GM21381 (cell line): ENCODE measurements around the gene UNC5C.
A peak's percentile ranks its signal among the peaks of the same experiment; 100 is the strongest.

Experiments used
- ATAC-seq: cut with Tn5 transposase; IDR thresholded peaks from one replicate; pipeline ENCODE4 v1.9.1; 2021; ENCODE audit warnings: mild to moderate bottlenecking, moderate library complexity; ENCODE audit not compliant: unreplicated experiment

The UNC5C gene

DNA sequence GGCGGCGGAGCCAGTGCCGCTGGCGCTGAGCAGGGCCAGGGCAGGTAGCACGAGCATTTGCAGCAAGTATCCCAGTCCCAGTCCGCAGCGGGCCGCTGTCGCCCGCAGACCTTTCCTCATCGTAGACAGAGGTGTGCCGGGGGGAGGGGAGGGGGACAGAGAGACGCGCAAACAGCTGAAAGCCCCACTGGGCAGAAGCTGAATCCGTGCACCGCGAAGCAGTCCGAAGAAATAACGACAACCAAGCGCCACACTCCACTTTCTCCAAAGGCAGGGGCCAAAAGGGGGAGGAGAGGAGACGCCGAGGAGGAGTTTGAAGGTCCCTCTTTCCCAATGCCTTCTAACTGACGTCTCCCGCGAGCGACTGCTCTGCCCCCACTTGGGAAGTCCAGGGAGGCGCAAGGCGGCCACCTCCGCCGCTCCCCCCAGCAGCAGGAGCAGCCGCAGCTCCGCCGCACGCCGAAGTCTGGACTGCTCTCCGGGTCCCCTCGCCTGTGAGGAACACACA lies at the start of gene UNC5C:
Gene UNC5C (minus strand): TSS at position 236 of the 508 bp plus-strand sequence.
- peak; percentile 5 for ATAC-seq

DNA sequence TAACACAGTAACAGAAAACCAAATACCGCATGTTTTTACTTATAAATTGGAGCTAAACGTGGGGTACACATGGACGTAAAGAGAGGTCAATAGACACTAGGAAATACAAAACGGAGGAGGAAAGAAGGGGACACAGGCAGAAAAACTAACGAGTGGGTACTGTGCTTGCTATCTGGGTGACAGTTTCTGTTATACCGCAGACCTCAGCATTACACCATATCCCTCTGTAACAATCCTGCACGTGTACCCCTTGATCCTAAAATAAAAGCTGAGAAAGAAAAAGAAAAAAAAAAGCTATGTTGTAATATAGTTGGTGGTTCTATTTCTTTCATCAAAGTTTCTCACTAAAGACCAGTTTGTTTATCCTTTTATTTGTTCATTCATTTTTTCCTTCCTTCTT lies 47.9 kb upstream of the UNC5C start:
- ATAC-seq = no peak

DNA sequence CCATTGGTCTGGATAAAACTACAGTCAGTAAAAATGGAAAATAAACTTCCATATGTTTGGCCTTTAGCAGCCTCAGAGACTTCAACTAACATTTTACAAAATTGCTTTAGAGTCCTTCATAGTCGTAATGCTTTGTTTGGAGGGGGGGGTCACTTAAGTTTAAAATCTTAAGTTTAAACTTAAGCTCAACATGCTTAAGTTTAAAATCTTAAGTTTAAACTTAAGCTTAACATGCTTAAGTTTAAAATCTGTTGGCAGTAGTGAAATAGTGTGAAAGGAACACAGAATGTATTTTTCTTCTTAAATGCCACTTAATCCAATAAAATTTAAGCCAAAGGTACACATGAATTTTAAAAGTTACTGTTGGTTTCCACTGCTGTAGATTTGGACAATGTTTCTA lies 45.9 kb upstream of the UNC5C start:
- no peak for ATAC-seq

DNA sequence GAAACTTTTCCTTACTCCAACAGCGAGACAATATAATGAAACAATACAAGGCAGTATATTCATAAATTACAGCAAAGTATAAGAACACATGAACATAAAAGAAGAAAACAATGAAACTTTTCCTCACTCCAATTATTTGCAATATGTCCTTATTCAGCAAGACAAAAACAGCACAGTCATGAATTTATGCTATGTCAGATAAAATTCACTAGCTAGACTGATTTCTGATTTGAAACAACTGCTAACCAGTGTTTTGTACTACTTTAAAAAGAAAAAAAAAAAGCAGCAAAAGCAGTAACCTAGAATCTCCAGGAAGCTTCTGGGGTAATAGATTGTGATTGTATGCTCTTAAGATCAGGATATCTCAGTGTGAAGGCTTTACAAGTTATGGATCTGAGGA lies 45.2 kb upstream of the UNC5C start:
- ATAC-seq = no peak

DNA sequence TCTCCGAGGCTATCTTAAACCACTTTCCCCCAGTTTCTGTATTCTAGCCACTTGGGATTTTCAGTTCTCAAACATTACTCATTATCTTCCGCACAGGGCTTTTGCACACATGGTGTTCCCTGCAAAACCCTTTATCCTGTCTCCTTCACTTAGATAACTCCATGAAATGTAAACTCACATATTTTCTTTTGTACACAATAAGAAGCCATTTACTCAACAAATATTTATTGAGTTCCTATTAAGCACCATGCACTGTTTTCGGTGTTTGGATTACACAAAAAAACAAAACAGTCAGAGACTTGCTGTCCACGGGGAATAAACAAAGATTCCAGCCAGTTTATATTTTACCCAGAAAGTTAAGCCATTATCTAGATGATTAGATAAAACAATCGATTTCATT lies 42.5 kb upstream of the UNC5C start:
- ATAC-seq = no peak

DNA sequence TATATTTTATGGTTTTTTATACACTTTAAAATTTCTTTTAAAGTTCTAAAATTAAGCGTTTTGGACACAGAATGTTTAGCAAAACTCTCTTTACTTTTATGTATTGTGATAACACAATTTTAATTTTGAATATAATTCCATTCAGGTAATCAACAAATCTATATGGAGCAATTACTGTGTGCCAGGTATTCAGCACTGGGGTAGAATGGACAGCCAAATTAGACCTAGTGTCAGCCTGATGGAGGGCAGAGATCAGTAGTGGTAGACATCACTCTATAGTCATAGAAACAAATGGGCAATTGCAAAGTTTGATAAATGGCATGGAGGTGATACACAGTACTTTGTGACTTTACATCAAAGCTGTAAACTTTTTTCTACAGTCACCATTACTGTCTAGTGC lies 41.8 kb upstream of the UNC5C start:
- no peak for ATAC-seq

DNA sequence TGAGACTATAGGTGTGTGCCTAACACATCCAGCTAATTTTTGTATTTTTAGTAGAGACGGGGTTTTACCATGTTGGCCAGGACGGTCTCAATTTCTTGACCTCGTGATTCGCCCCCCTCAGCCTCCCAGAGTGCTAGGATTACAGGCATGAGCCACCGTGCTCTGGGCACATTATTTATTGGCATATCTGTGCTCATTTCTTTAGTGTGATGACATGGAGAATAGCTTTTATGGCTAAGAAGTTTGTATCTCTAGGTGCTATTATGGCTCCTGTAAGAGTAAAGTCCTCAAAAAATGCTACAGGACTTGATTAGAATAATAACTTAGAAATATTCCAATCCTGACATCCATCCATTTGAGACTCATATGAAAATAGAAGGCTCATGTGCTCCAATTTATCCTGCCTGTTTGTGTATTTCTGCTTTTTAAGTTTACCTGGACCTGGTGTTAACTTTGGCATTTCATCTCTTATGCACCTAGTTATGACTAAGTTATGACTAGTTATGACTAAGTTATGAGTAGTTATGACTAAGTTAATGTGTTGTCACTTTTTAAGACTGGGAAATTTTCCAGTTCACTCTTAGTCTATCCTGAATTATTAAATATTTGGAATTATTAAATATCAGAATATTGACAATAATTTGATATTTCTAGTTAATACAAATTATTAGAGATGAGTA lies 36.4 kb upstream of the UNC5C start:
- ATAC-seq = no peak

DNA sequence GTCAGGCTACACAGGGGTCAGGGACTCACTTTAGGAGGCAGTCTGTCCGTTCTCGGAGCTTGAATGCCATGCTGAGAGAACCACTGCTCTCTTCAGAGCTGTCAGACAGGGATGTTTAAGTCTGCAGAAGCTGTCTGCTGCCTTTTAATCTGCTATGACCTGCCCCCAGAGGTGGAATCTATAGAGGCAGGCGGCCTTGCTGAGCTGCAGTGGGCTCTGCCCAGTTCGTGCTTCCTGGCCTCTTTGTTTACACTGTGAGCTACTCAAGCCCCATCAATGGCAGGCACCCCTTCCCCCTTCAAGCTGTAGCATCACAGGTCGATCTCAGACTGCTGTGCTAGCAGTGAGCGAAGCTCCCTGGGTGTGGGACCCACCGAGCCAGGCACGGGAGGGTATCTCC lies 31.5 kb upstream of the UNC5C start:
- ATAC-seq = no peak

DNA sequence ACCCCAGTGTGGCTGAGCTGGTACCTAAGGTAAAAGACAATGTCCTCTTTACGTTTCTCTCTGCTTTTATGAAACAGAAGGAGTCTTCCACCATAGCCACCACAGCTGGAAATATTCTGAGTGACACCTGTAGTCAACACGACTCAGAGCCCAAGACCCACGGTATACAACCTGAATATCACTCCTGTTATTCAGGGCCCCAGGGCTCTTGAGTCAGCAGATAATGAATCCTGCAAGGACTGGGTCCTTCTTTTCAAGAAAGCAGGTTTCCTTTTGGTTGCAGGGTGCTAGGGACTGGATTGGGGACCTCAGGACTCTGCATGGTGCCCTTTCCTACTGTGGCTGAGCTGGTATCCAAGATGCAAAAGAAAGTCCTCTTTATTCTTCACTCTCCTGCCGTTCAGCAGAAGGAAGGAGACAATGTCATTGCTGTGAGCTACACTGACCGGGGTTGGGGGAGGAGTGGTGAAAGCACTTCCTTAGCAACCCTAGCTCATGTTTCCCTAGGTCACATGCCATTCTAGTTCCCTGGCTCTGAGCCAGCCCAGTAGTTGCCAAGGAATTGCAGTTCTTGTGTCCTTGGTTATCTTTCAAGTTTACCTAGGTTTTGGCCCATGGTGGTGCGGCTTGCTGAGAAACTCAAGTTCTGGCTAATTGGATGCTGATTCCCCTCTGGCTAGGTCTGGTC lies 23.7 kb upstream of the UNC5C start:
- no peak for ATAC-seq

DNA sequence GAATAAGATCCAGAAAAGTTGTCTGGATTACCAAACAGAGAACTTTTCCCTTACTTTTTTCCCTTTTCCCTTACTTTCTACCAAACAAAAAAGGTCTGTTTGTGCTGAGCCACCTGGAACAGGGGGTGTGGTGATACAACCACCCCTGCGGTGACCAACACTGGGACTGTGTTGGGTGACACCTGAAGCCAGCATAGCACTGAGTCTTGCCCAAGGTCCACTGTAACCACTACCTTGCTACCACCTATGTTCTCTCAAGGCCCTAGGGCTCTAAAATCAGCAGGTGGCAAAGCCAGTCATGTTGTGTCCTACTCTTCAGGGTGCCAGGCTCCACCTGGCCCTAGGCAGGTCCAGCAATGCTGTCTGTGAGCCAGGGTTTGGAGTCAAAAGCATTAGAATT lies 22.8 kb upstream of the UNC5C start:
- ATAC-seq = no peak

DNA sequence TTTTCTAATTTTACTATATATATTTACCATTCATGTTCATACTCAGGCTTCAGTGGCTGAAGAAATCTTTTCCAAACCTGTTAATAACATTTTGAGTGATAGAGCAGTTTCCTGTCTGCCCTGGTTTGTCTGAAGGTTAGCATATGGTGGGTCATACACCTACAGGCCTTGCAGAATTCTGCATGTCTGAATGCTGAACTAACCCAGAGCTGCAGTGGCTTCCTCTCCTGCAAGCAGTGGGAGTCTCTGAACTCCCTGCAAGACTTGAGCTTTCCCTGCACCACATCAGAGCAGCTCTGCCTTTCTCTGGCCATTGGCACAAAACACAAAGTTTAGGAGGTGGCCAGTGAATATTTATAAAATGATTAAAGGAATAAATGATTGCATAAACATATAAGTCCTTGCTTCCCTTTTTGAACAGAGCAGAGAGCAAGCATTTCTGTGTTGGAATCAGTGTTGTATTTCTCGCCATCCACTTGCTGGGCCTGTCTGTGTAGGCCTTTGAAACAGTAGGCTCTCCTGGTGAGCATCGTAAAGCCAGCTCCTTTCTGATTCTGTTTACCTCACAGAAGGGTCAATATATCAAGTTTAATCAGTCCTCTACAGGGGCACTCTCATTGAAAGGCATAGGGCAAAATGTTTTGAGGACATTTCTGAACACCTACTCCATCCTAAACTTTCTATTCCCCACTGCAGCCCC lies 15.0 kb upstream of the UNC5C start:
- ATAC-seq = no peak

DNA sequence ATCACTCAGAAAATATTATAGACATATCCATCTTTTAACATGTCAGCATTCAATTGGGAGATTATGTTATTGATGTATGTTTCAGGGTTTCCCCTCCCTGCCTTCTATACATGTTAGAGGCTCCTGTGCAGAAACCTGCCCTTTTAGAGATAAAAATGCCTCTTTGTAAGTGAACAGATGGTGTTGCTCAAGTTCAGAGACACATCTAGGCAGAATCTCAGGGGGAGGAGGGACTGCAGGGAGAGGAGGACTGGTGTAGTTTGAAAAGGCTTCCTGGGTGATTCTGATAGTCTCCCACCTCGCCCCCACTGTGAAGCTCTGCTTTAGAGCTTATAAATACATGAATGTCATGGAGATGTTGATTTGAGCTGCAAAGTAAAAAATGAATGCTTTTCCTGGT lies 12.0 kb upstream of the UNC5C start:
- ATAC-seq = no peak

DNA sequence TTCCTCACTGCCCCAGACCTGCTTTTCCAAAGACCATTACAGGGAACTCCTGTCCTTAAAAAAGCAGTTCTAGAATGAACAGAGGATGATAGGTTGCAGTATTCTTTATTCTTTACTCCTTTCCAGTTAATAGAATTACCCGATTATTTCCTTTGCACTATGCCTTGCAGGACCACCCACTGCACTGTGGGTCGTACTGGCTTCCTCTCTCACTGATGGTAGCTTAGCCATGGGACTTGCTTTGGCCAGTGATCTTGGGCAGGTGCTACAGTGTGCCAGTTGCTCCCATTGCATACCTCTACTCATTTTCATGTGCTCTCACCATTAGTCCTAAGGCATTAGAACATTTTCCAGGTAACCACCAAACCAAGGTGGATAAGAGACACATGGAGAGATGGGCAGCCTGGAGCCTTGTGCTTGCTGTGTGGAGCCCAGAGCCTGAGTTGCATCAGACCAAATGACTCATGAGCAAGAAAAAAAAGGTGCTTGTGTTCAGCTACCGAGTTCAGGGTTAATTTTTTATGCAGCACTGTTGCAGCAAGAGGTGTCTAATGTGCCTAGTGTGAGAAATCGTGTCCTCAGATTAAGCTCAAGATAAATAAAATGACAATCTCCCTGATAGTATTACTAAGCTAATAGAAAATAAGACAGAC lies 7.6 kb upstream of the UNC5C start:
- no peak for ATAC-seq

DNA sequence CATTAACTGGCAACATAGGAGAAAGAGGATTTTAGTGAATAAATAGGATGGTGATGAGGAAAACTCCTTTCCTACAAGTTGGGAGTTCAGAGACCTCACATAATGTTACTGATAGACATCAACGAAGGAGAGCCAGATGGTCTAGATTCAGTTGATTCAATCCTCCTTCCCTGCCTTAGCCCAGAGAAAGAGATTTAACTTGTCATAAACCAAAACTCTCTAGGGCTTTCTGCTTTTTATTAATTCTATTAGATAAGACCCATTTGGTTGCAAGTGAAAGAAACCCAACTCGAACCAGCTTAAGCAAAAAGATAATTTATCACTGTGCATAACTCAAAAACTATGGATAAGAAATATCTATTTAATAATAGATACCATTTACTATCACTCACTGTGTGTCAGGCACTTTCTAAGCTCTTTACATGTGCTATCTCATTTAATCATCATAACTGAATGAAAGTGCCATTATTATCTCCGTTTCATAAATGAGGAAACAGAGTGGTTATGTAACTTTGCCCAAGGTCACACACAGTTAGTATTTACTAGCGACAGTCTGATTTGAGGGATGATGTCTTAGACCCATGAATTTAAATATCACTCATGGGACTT lies 4.3 kb upstream of the UNC5C start:
- ATAC-seq = no peak

DNA sequence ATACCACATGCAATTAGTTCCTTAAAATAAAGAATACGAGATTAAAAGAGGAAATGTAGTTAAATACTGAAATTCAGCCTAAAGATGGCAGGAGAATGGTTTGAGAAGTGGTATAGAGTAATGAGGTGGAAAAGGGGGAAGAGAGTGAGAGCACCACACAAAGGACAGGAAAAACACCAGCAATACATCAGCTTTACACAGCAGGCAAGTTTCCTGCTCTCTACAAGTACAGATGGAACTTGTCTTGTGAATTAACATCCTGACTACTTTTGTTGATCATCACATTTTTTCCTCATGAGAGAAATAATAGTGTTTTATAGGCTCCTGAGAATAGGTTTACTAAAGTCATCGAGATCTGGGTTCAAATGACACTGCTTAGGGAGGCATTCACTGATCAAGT lies 2.9 kb upstream of the UNC5C start:
- no peak for ATAC-seq

DNA sequence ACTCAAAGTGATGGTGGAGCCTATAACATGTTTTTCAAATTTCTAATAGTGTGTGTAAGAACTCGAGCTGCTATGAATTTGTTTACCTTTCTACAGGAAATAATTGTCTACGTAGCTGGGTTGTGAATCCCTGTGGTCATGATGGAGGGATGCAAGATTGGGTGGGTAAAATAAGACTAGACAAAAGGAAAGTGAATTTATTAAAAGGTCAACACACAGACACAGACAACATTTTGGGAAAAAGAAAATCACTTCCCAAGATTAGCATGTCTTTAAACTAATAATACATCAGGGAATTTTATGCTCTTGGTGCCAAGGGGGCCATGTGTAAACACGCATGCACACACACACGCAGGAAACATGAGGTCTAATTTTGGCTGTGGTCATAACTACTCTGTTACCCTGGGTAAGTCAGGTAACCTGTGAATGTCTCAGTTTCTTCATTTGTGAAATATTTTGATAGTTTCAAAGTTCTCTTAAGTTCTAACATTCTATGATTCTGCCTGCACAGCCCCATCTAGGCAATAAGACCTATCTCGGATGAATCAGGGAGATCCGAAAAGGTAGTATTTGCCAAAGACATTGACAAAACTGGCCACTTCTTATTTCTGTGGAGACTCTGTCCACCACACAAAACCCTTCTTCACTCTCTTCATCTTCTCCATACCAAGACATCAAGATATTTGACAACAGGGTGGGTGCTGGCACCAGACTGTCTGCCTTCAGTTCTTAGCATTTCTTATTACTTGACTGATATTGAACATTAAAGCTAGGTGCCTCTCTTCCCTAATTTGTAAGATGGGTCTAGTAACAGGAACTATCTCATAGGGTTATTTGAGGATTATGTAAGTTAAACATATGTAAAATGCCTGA lies 1.6 kb upstream of the UNC5C start:
- ATAC-seq = peak; percentile 8

DNA sequence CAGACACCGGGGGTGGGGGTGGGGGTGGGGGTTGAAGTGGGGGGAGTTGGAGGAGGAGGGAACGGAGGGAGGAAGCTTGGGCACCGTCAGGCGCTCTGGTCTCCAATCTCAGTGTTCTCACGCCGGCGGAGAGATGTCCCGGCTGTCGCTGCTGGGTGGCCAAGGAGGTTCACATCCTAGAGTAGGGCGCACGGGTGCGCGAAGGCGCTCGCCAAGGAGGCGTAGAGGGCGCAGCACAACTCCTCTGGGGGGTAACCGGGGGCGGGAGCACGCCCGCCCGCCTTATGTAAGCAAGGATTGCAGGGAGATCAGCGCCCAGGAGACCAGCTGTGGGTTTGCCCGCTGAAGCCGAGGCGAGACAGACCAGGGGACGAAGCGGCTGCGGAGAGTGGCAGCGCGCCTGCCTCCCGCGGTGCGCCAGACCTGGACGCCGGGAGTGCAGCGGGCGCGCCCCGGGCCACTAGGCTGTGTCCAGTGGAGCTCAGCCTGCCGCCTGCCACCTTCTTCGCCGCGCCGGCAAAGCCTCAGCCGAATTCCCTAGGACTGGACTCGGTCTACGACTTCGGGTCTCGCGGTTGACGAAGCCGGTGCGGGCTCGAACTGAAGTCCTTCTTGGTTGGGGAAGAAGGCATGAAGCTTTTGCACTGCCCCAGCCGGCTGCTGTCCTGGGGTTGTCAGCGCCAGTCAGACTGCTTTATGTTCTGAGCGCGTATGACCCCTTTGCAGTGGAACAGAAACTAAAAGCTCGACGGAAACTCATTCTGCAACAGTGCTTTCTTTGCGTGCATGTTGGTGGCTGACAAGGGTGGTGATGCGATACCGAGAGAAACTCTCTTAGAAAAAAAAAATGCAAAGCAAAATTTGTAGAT lies 707 bp upstream of the UNC5C start:
- ATAC-seq = peak; percentile 90

DNA sequence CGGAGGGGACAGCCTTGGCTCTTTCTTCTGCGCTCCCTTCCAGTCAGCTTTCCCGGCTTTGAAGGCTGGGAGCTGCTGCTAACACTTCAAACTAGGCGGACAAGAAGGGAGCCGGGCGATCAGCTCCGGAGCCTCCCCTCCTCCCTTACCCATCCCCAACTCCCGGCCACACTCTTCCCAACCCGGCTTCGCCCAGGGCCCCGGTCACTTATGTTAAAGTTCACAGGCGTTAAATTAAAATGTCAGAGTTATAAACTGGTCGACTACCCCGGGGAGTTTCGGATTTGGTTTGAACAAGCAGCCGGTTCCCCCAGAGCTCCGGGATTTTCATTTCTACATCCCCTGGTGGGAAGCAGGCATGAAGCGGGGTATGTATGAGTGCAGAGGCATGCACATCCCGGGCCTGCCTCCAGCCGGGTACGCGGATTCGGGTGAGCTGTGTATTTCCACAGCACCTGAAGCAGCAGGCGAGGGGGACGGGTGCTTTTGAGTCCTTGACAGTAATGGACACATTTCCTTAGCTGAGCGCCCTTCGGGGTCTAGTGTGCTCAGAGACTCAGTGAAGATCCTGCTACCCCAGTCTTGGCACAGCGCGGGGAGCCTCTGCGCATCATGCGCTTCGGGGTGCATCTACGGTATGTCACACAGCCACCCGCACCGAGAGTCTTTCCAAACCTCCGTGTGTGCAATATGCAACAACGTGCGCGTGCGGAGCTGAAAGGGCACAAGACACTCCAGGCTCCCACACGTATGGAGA lies 880 bp downstream of the UNC5C start:
- no peak for ATAC-seq
